Measurements from ENCODE around the gene NLRP7.

GRCh38 chr19:54903303-54903702, 44.0 kb downstream of the NLRP7 start:
- no peak for TF ChIP-seq CTCF (IDR thresholded peaks at IDR 0.05; ENCODE audit: low read length)
- TF ChIP-seq EZH2 (IDR thresholded peaks at IDR 0.05; ENCODE audit: borderline replicate concordance, low read length): no peak

Data from OCI-LY1 (cell line).